Activated B cell treated with CpG ODN at 0.5 μM for 24 hours (primary cell): ENCODE results near the gene GGCT. TPM values are rescaled to one million over a fixed set of nuclear protein-coding genes. Genes with fewer than 3 reads are reported as not detected.

ENCODE experiments used
- ATAC-seq: fragments of 200-7000 bp; cut with Tn5 transposase; one replicate; pipeline ENCODE4 v1.10.0; 2021; ENCODE audit warnings: low read depth, mild to moderate bottlenecking, moderate library complexity
- CTCF ChIA-PET: fragments of 350-600 bp; sonication (Branson Sonifier 250); formaldehyde crosslinking; loops from one replicate; lab custom pipeline; 2021; ENCODE audit warnings: antibody characterized with exemption; lab: Charles Lee
- POLR2A ChIA-PET: fragments of 350-600 bp; sonication (Branson Sonifier 250); formaldehyde crosslinking; loops from one replicate; lab custom pipeline; 2021; ENCODE audit warnings: antibody characterized with exemption; lab: Charles Lee
- DNase-seq: peaks from one replicate; pipeline ENCODE4 v3.0.0; 2022
- H3K27ac Mint-ChIP-seq: one replicate; pipeline ENCODE4 v1.8.0; 2020; ENCODE audit warnings: mixed read lengths
- H3K27me3 Mint-ChIP-seq: one replicate; pipeline ENCODE4 v1.8.0; 2021; ENCODE audit warnings: mixed read lengths
- H3K36me3 Mint-ChIP-seq: one replicate; pipeline ENCODE4 v1.8.0; 2021; ENCODE audit warnings: low read depth, mixed read lengths
- H3K4me1 Mint-ChIP-seq: one replicate; pipeline ENCODE4 v1.8.0; 2021; ENCODE audit warnings: mixed read lengths
- H3K4me3 Mint-ChIP-seq: one replicate; pipeline ENCODE4 v1.8.0; 2020; ENCODE audit warnings: mild to moderate bottlenecking, mixed read lengths
- H3K9me3 Mint-ChIP-seq: one replicate; pipeline ENCODE4 v1.8.0; 2020; ENCODE audit warnings: mixed read lengths
- CTCF ChIP-seq: fragments of 200-600 bp; IDR thresholded peaks from one replicate; pipeline ENCODE4 v1.8.0; 2022; ENCODE audit warnings: antibody characterized with exemption, mild to moderate bottlenecking
- intact Hi-C: fragments of 100-400 bp; cut with micrococcal nuclease; formaldehyde crosslinking; loops from one replicate; pipeline ENCODE4 v1.15.1; 2024
- total RNA-seq: library from RNA; stranded (reverse); gene quantifications from 2 replicates; pipeline ENCODE4 v1.2.3, GENCODE V29; 2022

GGCT gene
- total RNA-seq, 1 donor from 2014 or later: 24.4 TPM

- Mint-ChIP-seq H3K4me1 (peaks cover 46% of the 10 kb centered on the region), H3K9me3 (no peaks in the 10 kb centered on the region), H3K27ac (peak overlapping the region; percentile 81), H3K27me3 (no peaks in the 10 kb centered on the region), H3K36me3 (peaks cover 3% of the 10 kb centered on the region), H3K4me3 (peak overlapping the region; percentile 95)
- DNase-seq: no peak
- ChIA-PET POLR2A (interaction anchor here (0.6 to 2.5 kb wide), 8 partner anchors 11 to 332 kb away, joined by 3 to 10 read pairs (median 6); no protein-coding TSS in a partner anchor), CTCF (interaction anchor here (0.8 to 1.5 kb wide), 2 partner anchors 19 to 206 kb away, joined by 3 read pairs; no protein-coding TSS in a partner anchor)
- no peak for TF ChIP-seq CTCF
- intact Hi-C loops: loop anchor here (5.0 kb wide), 1 partner anchor 452 kb away; the partner anchor contains the start of genes FKBP14 and PLEKHA8
- peak; percentile 35 for ATAC-seq
These were observed 25.2 kb downstream of the GGCT start for GRCh38 chr7:30479202-30480120.

- CTCF ChIA-PET: interaction anchor here (0.8 to 1.6 kb wide), 5 partner anchors 19 to 205 kb away, joined by 3 to 4 read pairs (median 3); no protein-coding TSS in a partner anchor
- Mint-ChIP-seq H3K27ac (peak within 1 kb of the TSS; percentile 87), H3K4me1 (peaks cover 54% of the 10 kb centered on the region), H3K4me3 (peak within 1 kb of the TSS; percentile 95), H3K27me3 (no peaks in the 10 kb centered on the region), H3K9me3 (no peaks in the 10 kb centered on the region), H3K36me3 (peaks cover 6% of the 10 kb centered on the region)
- intact Hi-C loops: loop anchor here (1.0 to 5.0 kb wide), 4 partner anchors 14 to 451 kb away; partner anchors contain the start of genes FKBP14, GGCT, PLEKHA8 and ZNRF2
- DNase-seq: peak; percentile 70
- peak; percentile 89 for ATAC-seq
- POLR2A ChIA-PET: interaction anchor here (0.6 to 2.5 kb wide), 16 partner anchors 10 to 451 kb away, joined by 3 to 18 read pairs (median 5); partner anchors contain the start of genes GARS1, MTURN, PLEKHA8 and ZNRF2
- no peak for TF ChIP-seq CTCF
These were observed 26.1 kb downstream of the GGCT start, which contains the start of gene NOD1 for GRCh38 chr7:30478349-30479201. Gene NOD1 (minus strand): TSS chr7:30478784. CDS start chr7:30456921, 21,863 bp downstream.

- Mint-ChIP-seq H3K4me1 (peaks cover 71% of the 10 kb centered on the region), H3K27ac (peak overlapping the region; percentile 50), H3K9me3 (no peaks in the 10 kb centered on the region), H3K27me3 (no peaks in the 10 kb centered on the region), H3K36me3 (peaks cover 12% of the 10 kb centered on the region), H3K4me3 (peak overlapping the region; percentile 32)
- CTCF ChIA-PET: no interaction called here
- TF ChIP-seq CTCF: no peak
- POLR2A ChIA-PET: interaction anchor here (0.6 to 2.7 kb wide), 3 partner anchors 11 to 301 kb away, joined by 3 to 8 read pairs (median 4); no protein-coding TSS in a partner anchor
- intact Hi-C loops: loop anchor here (5.0 kb wide), 1 partner anchor 449 kb away; the partner anchor contains the start of genes FKBP14 and PLEKHA8
- DNase-seq (no peak), ATAC-seq (no peak)
These were observed 28.0 kb downstream of the GGCT start for GRCh38 chr7:30476459-30477145.

- ChIA-PET CTCF (interaction anchor here (1.0 kb wide), 1 partner anchor 199 kb away, joined by 3 read pairs; no protein-coding TSS in a partner anchor), POLR2A (interaction anchor here (1.7 to 2.7 kb wide), 2 partner anchors 10 to 12 kb away, joined by 4 to 8 read pairs; no protein-coding TSS in a partner anchor)
- H3K36me3 Mint-ChIP-seq: peaks cover 13% of the 10 kb centered on the region
- TF ChIP-seq CTCF: no peak
- H3K4me3 Mint-ChIP-seq: peak overlapping the region; percentile 35
- H3K27me3 Mint-ChIP-seq: no peaks in the 10 kb centered on the region
- H3K9me3 Mint-ChIP-seq: no peaks in the 10 kb centered on the region
- no peak for ATAC-seq
- peaks cover 81% of the 10 kb centered on the region for H3K4me1 Mint-ChIP-seq
- no peak for DNase-seq
- H3K27ac Mint-ChIP-seq: peak overlapping the region; percentile 63
- intact Hi-C loops: loop anchor here (5.0 kb wide), 1 partner anchor 448 kb away; the partner anchor contains the start of genes FKBP14 and PLEKHA8
These were observed 29.0 kb downstream of the GGCT start for GRCh38 chr7:30475580-30475979.
